NOMO-1 treated with dmso at 0.1 percent for 144 hours (cell line): ENCODE results near the gene MORC4.
A peak's percentile ranks its signal among the peaks of the same experiment; 100 is the strongest.
"Not testable (repeated sequence)": the region's sequence is repeated elsewhere in the genome, so short reads cannot be mapped to it uniquely, and the experiment has no call there.

ENCODE experiments used
- DNase-seq: peaks from one replicate; lab custom pipeline; 2025; ENCODE audit not compliant: unreplicated experiment; lab: John Stamatoyannopoulos, UW

The MORC4 gene

DNA sequence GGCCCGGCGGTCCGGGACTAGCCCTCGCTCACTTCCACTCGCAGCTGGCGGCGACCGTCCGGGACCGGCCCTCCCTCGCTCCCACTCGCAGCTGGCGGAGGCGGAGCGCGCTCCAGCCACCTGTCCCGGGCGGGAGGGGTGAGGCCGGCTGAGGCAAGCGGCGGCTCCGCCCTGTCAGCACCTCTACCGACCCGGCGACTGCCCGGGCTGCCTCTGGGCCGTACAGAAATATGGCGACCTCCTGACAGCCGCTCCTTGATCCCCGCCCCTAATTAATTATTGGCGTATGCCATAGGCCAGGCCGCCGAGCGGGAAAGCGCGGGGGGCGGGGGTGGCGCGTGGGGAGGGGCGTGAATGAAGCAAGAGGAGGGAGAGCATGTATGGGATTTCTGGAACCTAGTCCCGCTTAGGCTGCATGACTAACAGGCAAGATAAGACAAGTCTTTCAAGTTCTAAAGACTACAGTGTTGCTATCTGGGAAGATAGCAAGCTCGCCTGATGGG lies at the start of gene MORC4:
TSS of gene MORC4 (minus strand) at position 200 of the 503 bp plus-strand sequence. CDS start 243 bp downstream, outside the sequence.
- peak; percentile 40 for DNase-seq

DNA sequence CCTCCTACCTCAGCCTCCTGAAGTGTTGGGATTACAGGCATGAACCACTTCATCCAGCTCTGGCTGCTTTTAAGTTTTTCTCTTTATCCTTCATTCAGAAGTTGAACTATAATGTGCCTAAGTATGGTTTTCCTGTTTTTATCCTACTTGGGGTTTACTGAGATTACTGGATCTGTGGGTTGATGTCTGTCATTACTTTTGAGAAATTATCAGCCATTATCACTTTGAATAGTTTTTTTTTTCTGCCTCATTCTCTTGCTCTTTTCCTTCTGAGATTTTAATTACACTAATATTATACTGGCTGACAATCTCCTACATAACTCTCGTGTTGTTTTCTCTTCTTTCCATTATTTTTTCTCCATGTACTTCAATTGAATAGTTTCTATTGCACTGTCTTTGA lies 47.6 kb upstream of the MORC4 start:
- DNase-seq = no peak

DNA sequence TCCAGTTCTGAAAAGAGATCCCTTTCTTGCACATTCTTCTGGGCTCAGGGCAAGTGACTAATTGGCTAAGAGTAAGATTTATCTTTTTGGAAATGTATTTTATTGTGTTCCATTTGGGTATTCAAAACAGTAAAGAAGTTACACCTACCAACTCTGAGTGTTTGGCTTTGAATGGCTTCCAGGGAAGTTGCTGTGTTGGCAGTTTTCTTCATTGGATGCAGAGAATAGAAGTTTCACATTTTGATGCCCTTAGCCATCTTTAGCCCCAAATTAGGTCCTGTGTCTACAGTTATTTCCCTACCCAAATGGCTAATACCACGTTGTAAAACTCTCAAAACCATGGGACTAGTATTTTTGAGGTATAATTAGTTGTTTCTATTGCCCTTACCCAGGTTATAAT lies 29.7 kb upstream of the MORC4 start:
- DNase-seq = no peak

DNA sequence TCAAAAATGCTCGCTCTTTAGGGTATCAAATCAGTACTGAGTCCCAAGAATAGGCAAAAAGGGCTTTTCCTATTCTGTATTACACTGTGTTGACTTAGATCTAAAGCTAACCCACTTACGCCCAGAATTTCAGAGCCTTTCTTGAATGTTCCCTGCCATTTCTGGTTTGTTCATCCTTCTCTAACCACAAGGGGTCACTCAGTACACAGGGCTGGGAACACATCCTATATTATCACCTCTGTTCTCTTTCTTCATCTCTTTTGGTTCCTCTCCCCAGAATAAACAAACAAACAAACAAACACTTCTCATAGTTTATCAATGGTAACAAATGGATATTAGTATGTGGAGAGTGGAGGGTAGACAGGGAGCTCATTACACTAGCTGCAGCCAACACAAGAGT lies 25.5 kb upstream of the MORC4 start:
- no peak for DNase-seq

DNA sequence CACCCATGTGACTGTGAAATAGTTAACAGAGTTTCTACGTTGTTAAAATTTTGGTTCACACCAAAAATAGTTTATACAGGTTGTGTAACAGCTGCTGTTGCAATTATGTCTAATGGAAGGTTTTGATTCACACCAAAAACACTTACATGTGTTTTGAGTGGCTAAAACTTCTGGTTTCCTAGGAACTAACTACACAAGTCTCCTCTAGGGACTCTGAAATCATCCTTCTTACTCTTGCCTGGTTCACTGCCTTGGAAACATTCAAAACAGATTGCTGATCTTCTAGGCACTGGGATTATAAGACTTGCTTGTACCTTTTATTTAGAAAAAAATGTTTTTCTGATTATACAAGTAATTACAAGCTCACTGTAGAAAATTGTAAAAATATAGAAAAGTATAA lies 14.9 kb upstream of the MORC4 start:
- no peak for DNase-seq

DNA sequence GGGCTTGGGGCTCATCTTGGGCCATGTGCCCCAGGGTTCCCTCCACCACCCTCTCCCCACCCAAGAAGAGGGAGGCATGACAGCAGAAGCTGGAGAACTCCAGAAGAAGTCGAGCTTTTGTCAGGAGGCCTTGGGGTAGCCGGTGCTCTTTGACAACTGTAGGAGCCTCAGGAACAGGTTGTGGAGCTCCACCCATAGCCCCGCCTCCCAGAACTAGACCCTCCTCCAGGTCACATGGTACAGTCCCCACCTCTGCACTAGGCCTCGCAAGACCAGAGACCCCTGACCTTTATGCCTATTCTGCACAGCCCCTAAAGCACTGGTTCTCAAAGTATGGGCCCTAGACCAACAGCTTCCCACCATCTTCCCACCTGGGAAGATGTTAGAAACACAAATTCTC lies 8.0 kb upstream of the MORC4 start:
- DNase-seq = no peak

DNA sequence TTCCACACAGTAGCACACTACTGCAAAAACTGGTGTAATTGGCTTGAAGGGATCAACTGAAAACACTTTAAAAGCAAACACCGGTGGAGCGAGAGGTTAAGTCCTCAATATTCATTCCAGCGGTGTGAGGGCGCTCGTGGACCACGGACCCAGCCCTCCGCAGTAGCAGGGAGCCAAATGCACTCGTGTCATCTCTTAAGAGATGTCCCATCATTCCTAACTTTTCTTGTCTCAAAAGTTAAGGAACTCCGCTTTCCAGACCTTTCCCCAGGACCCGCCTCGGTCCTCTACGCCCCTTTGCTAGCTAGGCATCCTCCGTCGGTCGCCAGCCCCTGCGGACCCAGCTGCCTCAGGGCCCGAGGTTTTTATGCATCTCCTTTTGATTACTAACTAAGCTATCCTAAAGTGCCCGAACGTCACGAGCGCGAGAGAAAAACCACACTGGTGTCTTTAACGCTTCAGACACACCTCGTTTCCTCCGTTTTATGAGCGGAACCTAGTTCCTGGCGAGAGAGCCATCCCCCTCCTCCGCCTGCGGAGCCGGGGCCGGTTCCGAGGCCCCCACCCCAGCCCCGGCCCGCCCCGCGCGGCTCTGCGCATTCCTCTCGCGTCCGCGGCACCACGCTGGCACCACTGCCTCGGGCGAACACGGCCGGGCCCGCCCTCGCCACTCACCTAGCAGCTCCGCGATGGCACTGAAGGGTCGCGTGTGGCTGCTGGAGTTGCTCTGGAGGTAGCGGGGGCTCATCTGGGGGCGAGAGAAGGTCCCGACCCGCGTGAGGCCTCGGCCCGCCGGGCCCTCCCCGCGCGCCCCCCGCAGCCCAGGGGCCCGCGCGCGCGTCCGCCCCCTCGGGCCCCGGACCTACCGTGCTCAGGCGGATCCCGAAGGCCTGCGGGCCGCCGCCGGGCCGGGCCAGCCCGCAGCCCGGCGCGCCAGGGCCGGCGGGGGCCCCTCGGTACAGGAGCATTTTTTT lies 723 bp downstream of the MORC4 start:
- DNase-seq = no peak

DNA sequence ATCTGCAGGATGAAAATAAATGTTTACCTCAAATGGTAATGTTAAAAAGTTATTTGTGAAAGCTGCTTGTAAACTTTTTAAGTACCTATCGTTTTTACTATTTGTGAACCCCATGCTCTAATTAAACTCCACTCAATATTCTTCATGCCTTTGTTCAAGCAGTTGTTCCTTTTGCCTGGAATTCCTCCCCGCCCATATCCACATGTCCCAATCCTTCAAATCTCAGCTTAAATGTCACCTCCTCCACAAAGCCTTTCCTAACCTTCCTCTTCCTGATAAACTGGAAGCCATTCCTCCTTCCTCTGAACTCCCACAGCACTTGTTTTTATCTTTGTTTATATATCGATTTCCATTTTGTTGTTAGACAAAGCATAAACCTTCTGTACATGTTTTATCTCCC lies 2.4 kb downstream of the MORC4 start:
- DNase-seq = no peak

DNA sequence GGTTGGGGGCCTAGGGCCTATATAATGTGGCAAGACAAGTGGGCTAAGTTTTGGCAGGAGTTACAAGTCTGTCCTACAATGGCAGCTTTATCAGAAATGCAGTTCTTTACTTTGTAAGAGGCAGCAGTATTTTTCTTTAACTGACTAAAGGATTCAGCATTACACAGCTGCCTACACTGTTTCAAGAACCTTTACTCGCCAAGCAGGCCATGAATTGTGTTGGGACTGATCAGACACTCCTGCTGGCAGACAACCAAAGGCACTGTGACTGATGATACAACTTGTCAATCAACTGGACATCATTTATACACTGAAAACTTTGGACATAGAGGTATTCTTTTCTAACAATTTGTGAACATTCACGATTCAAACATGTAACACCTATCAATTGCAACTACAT lies 4.3 kb downstream of the MORC4 start:
- DNase-seq = no peak

DNA sequence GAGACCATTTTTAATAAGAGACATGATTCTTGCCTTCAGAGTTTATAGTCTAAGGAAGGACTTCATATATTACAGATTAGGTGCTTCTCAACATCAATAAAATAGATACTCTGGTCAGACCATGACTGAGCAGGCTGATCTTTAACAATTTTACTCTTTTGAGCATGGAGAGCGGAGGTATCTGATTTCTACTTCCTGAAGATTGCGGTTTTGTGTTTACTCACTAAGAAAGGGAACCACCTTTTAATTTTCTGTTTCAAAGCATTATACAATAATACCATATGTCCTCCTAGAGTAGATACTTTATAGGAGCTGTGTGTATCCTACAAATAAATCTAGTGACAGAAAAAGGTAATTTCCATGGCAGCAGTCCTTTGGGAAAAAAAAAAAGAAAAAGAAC lies 12.5 kb downstream of the MORC4 start:
- no peak for DNase-seq

DNA sequence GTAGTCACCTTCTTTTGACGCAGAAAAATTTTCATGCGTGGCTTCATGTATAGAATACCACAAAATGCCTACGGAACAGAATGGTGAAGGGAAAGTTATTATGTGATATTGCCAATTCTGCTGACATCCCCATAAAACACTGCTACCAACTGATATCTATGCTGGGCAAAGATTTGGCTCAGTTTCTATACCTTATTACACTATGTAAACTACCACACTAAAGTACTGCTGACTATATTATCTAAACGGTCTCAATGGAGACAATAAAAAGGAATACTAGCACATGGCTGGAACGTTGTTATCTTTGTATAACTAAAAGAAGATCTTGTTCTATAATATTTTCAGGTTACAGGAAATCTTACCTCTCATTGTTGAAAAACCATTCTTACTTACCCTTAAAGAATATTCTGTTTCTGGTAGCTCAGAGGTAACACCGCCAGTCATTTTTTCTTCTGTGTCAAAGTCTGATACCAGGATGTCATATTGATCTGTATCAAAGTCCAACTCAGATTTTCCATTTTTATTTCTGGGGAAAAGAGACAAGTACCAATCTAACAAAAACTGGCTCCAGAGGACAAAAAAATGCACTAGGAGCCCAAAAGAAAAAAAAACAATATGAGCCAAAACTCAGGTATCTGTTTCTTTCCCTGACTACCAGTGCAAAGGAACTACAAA lies 18.9 kb downstream of the MORC4 start:
- no peak for DNase-seq

DNA sequence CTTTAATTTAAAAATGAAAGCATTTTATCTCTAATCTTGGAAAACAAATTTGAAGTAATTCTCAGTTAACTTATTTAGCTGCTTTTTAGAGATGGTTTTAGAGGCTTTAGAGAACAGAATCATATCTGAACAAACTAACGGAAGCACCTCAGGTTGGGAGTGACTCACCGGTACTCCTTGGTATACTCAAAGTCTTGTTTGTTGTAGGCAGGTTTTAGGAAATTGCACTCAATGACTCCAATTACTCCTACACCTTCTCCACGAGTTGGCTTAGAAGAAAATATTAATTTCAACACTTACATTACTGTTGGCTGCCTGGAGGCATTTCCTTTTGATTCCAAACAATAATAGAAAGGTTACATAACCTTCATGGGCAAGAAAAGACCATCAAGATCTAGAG lies 23.6 kb downstream of the MORC4 start:
- no peak for DNase-seq

DNA sequence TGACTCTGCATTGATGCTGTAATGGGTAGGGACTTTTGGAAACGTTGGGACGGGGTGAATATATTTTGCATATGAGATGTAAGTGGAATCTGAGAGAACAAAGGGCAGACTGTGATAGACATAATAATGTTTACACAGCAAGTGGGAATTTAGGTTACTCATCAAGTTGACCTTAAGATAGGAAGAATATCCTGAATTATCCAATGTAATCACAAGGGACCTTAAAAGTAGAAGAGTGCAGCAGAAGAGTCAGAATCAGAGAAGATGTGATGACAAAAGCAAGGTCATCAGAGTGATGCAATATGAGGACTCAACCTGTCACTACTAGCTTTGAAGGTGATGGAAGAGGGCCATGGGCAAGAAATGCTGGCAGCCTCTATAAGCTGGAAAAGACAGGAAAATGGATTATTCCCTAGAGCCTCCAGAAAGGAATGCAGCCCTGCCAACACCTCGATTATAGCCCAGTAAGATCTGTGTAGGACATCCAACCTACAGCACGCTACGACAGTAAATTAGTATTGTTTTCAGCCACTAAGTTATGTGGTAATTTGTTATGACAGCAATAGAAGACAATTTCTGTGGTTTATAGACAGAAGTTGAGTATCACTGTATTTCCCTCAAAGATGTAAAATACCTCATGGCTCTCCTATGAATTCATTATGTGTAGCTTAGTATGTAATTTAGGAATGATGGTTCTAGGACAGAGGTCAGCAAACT lies 26.4 kb downstream of the MORC4 start:
- no peak for DNase-seq

DNA sequence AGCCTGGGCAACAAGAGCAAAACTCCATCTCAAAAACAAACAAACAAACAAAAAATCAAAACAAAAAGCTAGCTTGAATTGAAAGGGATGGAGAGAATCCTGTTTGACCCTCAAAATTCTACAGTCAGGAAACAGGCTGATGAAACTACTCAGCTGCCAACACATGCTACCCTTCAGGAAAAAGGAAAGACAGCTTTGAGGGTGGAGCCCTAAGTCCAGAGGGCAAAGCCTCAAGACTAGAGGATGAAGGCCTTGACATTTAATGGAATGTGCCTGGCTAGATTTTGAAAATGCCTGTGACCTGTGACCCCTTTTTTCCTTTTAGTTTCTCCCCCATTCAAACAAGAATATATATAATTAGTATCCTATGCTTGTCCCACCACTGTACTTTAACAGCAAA lies 27.1 kb downstream of the MORC4 start:
- DNase-seq = no peak

DNA sequence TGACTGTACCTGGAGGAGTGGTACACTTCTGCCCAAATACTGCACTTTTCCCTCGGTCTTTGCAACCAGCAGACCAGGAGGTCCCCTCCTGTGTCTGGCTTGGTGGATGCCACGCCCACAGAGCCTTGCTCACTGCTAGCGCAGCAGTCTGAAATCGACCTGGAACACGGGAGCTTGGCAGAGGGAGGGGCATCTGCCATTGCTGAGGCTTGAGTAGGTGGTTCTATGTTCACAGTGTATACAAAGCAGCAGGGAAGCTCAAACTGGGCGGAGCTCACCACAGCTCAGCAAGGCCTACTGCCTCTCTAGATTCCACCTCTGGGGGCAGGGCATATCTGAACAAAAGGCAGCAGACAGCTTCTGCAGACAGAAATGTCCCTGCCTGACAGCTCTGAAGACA lies 33.5 kb downstream of the MORC4 start:
- not testable (repeated sequence) for DNase-seq

DNA sequence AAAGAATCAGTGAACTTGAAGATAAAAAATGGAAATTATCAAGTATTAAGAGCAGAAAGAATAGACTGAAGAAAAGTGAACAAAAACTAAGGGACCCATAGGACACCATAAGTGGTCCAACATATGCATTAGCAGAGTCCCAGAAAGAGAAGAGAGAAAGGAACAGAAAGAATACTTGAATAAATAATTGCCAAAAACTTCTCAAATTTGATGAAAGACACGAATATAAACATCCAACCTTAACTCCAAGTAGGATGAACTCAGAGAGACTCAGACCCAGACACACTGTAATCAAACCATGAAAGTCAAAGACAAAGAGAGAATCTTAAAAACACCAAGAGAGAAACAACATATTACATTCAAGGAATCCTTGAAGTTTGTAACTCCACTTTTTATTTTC lies 35.7 kb downstream of the MORC4 start:
- DNase-seq = no peak

DNA sequence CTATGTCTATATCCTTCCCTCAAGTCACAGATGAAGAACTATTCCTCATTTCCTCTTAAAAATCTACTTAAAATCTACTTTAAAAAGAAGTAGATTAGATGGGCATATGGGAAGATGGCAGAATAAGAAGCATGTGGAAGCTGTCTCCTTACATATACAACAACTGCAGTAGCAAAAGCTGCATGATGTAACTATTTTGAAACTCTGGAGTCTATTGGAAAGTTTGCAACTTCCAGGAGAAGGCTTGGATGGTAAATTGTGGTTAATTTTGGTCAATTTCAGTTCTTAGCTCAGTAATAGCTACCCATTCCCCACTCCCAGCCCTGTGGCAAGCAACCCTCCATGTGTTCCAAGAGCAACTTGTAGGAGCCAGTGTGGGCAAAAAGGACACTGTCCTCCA lies 36.9 kb downstream of the MORC4 start:
- no peak for DNase-seq

DNA sequence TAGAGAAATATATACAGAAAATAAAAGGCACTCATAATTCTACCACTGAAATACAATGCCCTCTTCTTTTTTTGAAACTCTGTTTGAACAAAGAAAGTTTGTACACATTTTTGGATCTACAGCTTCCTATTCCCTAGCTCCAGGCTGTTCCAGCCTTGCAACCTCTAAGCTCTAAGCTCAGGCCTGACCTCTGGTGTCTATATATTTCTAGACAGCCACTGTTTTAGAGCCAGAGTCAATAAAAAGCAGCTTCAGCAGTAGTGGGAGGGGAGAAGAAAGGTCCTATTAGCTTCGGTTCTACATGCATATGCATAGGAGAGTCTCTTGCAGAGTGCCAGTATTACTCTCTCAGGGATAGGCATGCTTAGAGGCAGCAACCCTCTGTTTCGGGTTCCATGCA lies 40.1 kb downstream of the MORC4 start:
- no peak for DNase-seq

DNA sequence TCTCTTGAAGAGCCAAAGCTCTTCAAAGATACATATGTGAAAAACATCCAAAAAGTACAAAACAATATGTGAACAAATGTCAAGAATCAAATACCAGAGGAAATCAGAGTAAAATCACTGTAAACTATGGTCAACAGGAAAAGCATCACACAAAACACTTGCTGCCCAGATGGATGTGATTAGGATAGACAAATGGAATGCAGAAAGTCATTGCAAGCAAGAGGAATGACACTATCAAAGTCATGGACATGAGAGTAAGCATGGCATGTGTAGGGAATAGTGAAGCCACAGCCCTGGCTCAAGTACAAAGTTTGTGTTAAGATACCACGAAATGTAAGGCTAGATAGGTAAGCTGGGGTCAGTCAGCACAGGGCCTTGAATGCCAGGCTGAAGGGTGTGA lies 42.2 kb downstream of the MORC4 start:
- DNase-seq = no peak

DNA sequence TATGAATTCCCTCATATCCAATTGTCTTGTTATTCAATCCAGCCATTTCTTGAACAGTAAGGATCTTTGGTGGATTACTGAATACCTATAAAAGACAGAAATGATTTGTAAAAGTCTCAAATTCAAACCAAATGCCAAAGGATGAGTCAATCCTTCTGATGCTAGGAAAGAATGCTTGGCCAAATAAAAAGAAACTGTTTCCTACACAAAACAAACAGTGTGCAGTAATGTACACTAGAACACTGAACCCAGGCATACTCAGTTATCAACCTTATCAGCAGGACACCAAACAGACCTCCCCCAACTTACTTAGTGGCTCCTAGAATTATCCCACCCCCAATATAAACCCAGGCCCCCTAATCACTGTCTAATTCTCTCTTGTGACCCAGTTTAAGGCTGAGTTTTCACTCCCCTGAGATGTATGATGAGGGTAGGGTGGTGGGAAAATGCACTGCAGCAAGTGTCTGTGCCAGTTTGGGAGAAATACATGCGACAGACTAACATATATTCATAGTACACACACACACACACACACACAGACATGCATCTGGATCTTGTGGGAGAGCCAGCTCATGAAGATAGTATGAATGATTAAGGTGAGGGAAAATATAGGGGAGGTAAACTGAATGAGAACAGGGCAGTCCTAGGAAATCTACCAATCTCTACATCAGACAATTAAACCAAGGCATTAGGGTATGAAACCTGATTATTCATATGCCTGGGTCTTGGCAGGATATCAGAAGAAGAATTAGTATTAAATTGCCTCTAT lies 44.8 kb downstream of the MORC4 start:
- no peak for DNase-seq

DNA sequence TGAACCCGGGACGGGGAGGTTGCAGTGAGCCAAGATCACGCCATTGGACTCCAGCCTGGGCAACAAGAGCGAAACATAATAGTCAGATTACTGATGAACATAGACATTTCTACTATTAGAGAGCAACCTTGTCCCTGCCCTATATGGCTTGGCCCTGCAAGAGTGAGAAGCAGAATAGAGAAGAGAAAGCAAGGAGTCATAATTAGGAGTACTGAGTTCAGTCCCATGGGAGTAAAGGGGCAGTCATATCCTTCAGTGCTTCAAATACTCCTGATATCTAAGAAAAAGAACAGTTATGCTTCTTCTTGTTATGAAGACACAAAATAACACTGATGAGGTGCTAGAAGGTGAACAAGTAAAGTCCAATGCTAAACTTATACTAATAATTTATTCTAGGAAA lies 46.0 kb downstream of the MORC4 start:
- DNase-seq = no peak
